ENCODE results near the gene ADARB2. TPM values are rescaled to one million over a fixed set of nuclear protein-coding genes. Genes with fewer than 3 reads are reported as not detected.
A peak's percentile ranks its signal among the peaks of the same experiment; 100 is the strongest.

The ADARB2 gene
- total RNA-seq, 2 donors from 2014 or later = 1.1 to 1.8 TPM

- no peaks in the 10 kb centered on the region for H3K27me3 ChIP-seq (ENCODE audit: control insufficient read depth, insufficient read depth, low read length, poor library complexity, severe bottlenecking)
- no peaks in the 10 kb centered on the region for H3K9me3 Mint-ChIP-seq
- H3K4me3 ChIP-seq (ENCODE audit: low read length) = no peak overlapping the region
- H3K27me3 Mint-ChIP-seq (ENCODE audit: insufficient read depth) = peaks cover 2% of the 10 kb centered on the region
- H3K27ac ChIP-seq (ENCODE audit: low read depth, low read length) = peak overlapping the region; percentile 38
- no peaks in the 10 kb centered on the region for H3K36me3 ChIP-seq (ENCODE audit: control insufficient read depth, insufficient read depth, low read length)
- H3K36me3 Mint-ChIP-seq (ENCODE audit: low read depth) = no peaks in the 10 kb centered on the region
- peak; percentile 28 for DNase-seq
- no peak overlapping the region for H3K9ac ChIP-seq (ENCODE audit: extremely low read depth, low read length, poor library complexity, severe bottlenecking)
- TF ChIP-seq CTCF (conservative IDR thresholded peaks at IDR 0.05) = no peak
- no peaks in the 10 kb centered on the region for H3K9me3 ChIP-seq (ENCODE audit: control insufficient read depth, low read length)
- WGBS, 2 experiments (ENCODE audit: insufficient coverage in 1 of 2, insufficient read length in 1 of 2) = 89 to 90% methylated on average over 16 to 32 of the region's 32 CpGs
- H3K4me1 ChIP-seq (ENCODE audit: control insufficient read depth, insufficient read depth, low read length) = no peaks in the 10 kb centered on the region
- no peaks in the 10 kb centered on the region for H3K4me1 Mint-ChIP-seq
- no peak overlapping the region for H3K4me3 Mint-ChIP-seq
- no peak overlapping the region for H3K27ac Mint-ChIP-seq
These were observed 66.6 kb downstream of the ADARB2 start for GRCh38 chr10:1670541-1671365.

GRCh38 chr10:1669433-1669832, 67.9 kb downstream of the ADARB2 start:
- no peak for TF ChIP-seq CTCF (conservative IDR thresholded peaks at IDR 0.05)
- Histone ChIP-seq H3K36me3 (ENCODE audit: control insufficient read depth, insufficient read depth, low read length) (no peaks in the 10 kb centered on the region), H3K4me1 (ENCODE audit: control insufficient read depth, insufficient read depth, low read length) (no peaks in the 10 kb centered on the region), H3K27me3 (ENCODE audit: control insufficient read depth, insufficient read depth, low read length, poor library complexity, severe bottlenecking) (no peaks in the 10 kb centered on the region), H3K4me3 (ENCODE audit: low read length) (no peak overlapping the region), H3K27ac (ENCODE audit: low read depth, low read length) (no peak overlapping the region), H3K9ac (ENCODE audit: extremely low read depth, low read length, poor library complexity, severe bottlenecking) (no peak overlapping the region), H3K9me3 (ENCODE audit: control insufficient read depth, low read length) (no peaks in the 10 kb centered on the region)
- no peaks in the 10 kb centered on the region for H3K4me1 Mint-ChIP-seq
- H3K36me3 Mint-ChIP-seq (ENCODE audit: low read depth) = no peaks in the 10 kb centered on the region
- no peak overlapping the region for H3K4me3 Mint-ChIP-seq
- H3K27me3 Mint-ChIP-seq (ENCODE audit: insufficient read depth) = peaks cover 2% of the 10 kb centered on the region
- no peak for DNase-seq
- H3K9me3 Mint-ChIP-seq = no peaks in the 10 kb centered on the region
- H3K27ac Mint-ChIP-seq = no peak overlapping the region

- peaks cover 2% of the 10 kb centered on the region for H3K27me3 Mint-ChIP-seq (ENCODE audit: insufficient read depth)
- no peaks in the 10 kb centered on the region for H3K4me1 ChIP-seq (ENCODE audit: control insufficient read depth, insufficient read depth, low read length)
- no peaks in the 10 kb centered on the region for H3K9me3 Mint-ChIP-seq
- H3K4me3 Mint-ChIP-seq = no peak overlapping the region
- H3K36me3 ChIP-seq (ENCODE audit: control insufficient read depth, insufficient read depth, low read length) = no peaks in the 10 kb centered on the region
- H3K27ac ChIP-seq (ENCODE audit: low read depth, low read length) = no peak overlapping the region
- no peak overlapping the region for H3K27ac Mint-ChIP-seq
- no peaks in the 10 kb centered on the region for H3K4me1 Mint-ChIP-seq
- H3K9me3 ChIP-seq (ENCODE audit: control insufficient read depth, low read length) = no peaks in the 10 kb centered on the region
- no peak overlapping the region for H3K4me3 ChIP-seq (ENCODE audit: low read length)
- DNase-seq = no peak
- TF ChIP-seq CTCF (conservative IDR thresholded peaks at IDR 0.05) = no peak
- 80 to 89% methylated on average over 2 to 5 of the region's 5 CpGs for WGBS, 2 experiments (ENCODE audit: insufficient coverage in 1 of 2, insufficient read length in 1 of 2)
- H3K27me3 ChIP-seq (ENCODE audit: control insufficient read depth, insufficient read depth, low read length, poor library complexity, severe bottlenecking) = no peaks in the 10 kb centered on the region
- no peaks in the 10 kb centered on the region for H3K36me3 Mint-ChIP-seq (ENCODE audit: low read depth)
- no peak overlapping the region for H3K9ac ChIP-seq (ENCODE audit: extremely low read depth, low read length, poor library complexity, severe bottlenecking)
These were observed 68.9 kb downstream of the ADARB2 start for GRCh38 chr10:1668399-1668798.
